Nucleus accumbens (tissue), 56 donors: ENCODE measurements around the gene DNM3.

Experiments used
- DNase-seq, 56 donors: peaks; one replicate each; lab custom pipeline; 2025; lab: John Stamatoyannopoulos, UW

Gene DNM3

GRCh38 chr1:172083191-172083590, 241.9 kb downstream of the DNM3 start:
- DNase-seq: no peak

- no peak for DNase-seq
Observed at GRCh38 chr1:172084876-172085275, 243.6 kb downstream of the DNM3 start.

- no peak for DNase-seq
Observed at GRCh38 chr1:172085317-172085716, 244.0 kb downstream of the DNM3 start.

- DNase-seq: no peak
Observed at GRCh38 chr1:172086137-172086536, 244.8 kb downstream of the DNM3 start.

GRCh38 chr1:172088256-172088655, 247.0 kb downstream of the DNM3 start:
- no peak for DNase-seq

DNA sequence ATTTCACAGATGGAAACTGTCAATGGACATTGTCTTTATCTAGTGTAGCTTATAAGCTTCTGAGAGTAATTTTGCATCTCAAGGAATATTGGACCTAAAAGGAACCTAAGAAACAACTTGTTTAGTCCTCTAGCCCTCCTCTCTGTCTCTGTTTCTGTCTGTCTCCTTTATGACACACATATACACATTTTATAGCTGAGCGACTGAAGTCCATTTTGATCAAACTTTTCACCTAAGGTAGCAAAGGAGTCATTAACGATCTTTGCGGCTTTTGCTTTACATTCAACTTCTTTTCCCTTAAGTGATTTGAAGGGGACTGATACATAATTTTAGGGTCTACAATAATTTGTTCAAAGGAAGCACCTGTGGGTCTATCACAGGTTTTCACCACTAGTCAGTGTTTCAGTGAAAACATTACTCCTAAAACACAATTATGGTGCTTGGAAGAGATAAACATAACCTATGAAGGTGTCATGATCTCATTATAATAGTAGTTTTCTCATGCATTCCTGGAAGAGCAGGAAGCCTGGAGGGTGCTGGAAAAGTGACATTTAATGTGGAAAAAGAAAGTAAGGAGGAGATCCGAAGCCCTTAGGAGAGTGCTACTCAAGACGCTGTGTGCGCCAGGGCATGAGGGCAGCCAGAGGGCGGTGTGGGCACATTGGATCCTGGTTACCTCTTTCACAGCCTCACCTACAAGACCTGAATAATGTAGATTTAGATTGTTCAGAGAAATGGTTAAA, 248.6 kb downstream of the DNM3 start:
- DNase-seq: peak in 3 of 56 donors; percentile 0 to 14 (median 10)

DNA sequence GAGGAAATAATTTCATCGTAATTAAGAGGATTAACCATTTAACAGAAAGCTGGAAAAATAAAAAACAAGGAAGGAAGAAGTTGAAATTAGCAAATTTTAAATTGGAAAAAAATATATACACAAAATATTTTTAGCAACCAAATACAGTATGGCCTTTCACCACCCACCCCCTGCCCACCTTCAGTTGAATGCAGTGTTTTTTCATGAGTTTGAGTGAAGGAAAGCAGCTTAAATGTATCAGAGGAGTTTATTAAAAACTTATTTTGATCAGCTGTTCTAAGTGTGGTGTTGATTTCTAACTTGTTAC, 249.2 kb downstream of the DNM3 start:
- no peak for DNase-seq

DNA sequence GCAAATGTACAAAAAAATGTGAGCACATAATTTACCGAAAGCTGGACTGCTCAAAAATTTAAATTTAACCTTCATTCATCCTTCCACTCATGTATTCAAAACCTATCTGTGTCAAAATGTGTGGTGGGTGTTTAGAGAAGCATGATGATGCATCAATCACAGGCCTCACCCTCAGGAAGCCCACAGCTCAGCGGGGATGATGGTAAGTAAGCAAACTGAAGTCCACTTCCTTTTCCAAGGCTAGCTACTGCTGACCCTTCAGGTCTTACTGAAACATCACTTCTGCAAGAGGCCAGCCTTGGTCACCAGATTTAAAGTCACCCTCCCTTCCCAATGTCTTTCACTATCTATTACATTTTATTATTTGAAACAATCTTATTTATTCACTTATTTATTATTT, 254.5 kb downstream of the DNM3 start:
- DNase-seq: no peak

GRCh38 chr1:172105230-172105629, 263.9 kb downstream of the DNM3 start:
- DNase-seq: no peak

DNA sequence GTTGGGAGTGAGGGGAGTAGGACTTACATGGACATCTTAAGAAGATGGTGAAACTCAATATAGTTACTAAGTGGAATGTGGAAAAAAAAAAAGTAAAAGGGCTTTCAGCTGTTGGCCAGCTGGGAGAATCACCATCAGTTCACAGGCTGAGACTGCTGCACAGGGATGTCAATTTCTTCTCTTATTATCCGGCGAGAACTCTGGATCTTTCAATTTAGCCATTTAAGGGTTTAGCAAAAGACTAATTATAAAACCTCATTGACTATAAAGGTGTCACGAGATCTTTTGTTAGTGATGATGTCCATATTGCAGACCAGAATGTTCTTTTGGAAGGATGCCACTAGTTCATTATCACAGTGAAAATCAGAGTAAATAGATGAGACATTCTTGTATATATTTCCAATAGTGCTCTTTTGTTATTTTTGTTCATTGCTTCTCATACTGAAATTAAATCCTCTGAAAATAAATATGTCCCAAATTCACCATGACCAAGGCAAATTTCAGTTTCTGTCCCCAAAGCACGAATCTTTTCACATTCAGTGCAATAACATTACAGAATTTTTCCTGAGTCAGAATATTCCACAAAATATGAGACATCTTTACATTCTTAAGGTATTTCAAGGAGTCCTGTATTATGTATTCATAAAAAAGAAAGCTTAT, 266.1 kb downstream of the DNM3 start:
- no peak for DNase-seq

DNA sequence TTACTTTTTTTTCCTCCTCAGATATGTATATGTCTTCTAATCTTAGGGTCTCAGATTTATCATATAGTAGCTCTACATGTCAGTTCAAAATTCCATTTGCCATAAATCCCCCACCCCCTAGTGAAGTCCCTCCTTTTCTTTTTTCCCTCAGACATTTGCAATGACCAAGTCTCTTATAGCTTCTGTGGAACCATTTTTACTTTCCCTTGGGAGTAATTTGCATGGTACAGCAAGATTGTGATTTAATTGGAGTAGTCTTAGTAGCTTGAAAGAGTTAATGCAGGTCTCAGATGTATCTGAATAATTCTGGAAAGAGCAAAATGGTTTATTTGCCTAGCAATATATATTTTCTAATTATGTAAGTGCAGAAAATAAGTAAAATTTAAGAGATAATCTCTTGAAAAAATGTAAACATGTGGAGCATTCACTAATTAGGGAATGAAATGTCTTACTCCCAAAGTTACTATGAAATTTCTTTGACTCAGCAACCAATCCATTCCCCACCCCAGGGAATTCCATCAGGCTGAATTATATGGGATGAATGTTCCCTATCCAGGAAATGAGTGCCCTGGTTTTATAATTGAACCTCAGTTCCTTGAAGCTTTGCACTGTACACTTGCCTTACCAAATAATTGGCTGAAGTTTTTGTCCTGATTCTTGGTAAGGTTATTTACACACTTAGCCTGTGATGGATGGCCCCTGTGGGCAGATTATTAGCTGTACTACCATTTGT, 267.0 kb downstream of the DNM3 start:
- DNase-seq: no peak

GRCh38 chr1:172109359-172109758, 268.1 kb downstream of the DNM3 start:
- no peak for DNase-seq

DNA sequence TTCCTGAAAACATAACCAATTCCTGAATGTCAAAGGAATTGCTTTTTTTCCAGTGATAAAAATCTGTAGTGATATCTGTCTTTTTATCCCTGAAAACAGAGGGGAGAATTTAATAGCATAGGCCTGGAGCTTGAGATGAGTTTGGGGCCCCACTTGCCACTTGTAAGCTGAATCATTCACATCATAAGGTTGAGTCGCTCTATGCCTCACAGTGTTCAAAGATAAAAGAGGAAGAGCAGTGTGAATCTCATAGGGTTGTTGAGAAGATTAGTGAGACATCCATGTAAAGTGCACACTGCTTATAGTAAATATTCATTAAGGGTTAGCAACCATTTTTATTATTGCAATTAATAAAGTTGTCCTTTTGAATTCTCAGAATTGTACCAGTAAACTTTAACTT, 271.3 kb downstream of the DNM3 start:
- no peak for DNase-seq

- no peak for DNase-seq
Observed at GRCh38 chr1:172117800-172118199, 276.5 kb downstream of the DNM3 start.

- DNase-seq: no peak
Observed at GRCh38 chr1:172118618-172119017, 277.3 kb downstream of the DNM3 start.

GRCh38 chr1:172119184-172119583, 277.9 kb downstream of the DNM3 start:
- no peak for DNase-seq

GRCh38 chr1:172120381-172120780, 279.1 kb downstream of the DNM3 start:
- no peak for DNase-seq

GRCh38 chr1:172121081-172121717, 279.9 kb downstream of the DNM3 start:
- DNase-seq: no peak

- DNase-seq: no peak
Observed at GRCh38 chr1:172122381-172122780, 281.1 kb downstream of the DNM3 start.

DNA sequence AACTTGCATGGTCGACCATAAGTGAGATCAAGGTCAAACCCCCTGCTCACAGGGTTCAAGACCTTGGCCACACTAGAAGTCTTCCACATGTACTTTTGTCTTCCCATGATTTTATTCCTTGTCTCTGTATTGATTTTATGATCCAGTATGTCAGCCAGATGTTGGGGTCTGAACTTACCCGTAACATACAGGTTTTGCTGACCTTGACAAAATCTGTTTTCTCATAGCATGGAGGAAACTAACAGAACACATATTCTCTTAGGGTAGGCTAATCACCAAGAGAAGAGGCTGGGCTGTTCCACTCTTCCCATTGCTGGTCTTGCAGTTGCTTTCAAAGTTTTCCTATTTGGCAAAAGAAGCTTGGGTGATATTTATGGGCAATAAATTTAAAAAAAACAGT, 284.0 kb downstream of the DNM3 start:
- DNase-seq: no peak

- DNase-seq: no peak
Observed at GRCh38 chr1:172125812-172126430, 284.6 kb downstream of the DNM3 start.
